ENCODE data around the gene ANKIB1.

The ANKIB1 gene

GRCh38 chr7:92228742-92229141 lies 17.0 kb upstream of the ANKIB1 start:
- no peak for TF ChIP-seq CTCF (IDR thresholded peaks at IDR 0.05; ENCODE audit: extremely low read depth, missing control alignments)
- no peak for DNase-seq (ENCODE audit: low spot score)

GRCh38 chr7:92230547-92230946 lies 15.2 kb upstream of the ANKIB1 start:
- no peak for DNase-seq (ENCODE audit: low spot score)
- TF ChIP-seq CTCF (IDR thresholded peaks at IDR 0.05; ENCODE audit: extremely low read depth, missing control alignments), result no peak

DNA sequence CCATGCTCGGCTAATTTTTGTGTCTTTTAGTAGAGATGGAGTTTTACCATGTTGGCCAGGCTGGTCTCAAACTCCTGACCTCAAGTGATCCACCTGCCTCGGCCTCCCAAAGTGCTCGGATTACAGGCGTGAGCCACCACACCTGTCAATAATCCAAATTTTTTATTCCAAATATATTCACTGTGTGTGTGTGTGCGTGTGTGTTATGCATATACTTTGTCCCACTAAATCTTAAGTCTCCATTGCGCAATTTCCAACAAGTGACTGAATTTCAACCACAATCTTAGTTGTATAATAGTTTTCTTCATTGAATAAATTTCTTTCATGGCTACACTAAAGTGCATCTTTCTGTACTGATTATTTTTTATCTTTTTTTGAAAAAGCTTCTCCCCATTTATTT lies 2.8 kb upstream of the ANKIB1 start:
- DNase-seq (ENCODE audit: low spot score), result no peak
- TF ChIP-seq CTCF (IDR thresholded peaks at IDR 0.05; ENCODE audit: extremely low read depth, missing control alignments), result no peak

DNA sequence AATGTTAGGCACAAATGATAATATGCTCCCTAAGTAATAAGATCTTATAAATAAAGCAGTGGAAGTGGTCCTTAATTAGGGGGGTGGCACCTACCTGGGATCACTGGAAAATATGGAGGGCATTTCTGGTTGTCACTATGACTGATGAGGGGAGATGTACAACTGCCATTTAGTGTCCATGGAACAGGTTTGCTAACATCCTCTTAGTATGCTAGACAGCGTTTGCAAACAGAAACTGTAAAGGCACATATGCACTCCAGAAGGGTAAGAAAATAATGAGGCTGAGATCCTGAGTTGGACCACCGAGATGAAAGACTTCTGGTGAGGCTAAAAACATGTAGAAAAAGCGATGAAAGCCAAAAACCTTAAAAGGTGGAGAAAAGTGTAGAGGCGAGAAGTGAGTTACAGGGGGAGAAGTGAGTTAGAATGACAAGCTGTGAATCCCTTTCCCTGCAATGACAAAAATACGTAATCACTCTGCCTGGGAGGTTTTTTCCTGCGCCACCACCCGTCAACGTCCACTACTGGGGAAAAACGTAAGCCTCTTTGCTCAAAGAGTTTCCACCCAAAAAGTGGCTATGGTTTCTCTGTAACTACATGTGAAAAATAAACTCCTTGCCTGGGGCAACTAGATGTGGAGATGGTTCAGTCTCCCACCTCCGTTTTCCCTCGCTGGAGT lies 827 bp upstream of the ANKIB1 start:
- no peak for DNase-seq (ENCODE audit: low spot score)
- TF ChIP-seq CTCF (IDR thresholded peaks at IDR 0.05; ENCODE audit: extremely low read depth, missing control alignments), result no peak

DNA sequence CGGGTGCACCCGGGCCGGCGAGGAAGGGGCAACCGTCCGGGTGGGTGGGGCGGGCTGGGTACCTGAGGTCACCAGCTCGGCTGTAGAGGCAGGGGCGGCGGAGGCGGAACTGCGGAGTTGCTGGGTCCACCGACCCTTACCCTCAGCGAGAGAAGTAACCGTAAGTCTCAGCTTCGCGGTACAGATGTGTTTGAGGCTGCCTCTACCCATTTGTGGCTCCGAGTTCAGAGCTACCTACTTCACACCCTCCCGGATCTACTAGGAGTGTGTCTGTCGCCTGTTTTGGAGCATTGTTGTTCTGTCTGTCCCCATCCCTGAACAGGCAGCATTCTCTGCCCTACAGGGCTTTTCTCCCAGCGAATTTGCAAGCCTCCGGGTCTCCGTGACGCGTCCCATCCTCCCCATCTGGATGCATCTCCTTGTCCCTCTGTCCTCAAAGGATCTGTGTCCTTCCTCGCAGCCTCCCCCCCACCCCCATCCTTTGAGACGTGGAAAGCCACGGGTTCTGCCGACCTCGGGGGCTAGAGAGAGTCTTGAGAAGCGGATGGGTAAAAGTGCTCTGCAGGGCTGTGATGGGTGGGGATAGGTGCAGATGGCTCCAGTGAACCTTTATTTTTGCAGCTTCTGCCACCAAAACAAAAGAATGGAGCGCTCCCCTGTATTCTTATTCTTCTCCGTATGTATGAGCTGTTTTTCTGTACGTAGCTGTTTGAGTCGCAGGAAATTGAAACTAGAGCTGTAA lies 757 bp downstream of the ANKIB1 start:
- peak; percentile 61 for DNase-seq (ENCODE audit: low spot score)
- TF ChIP-seq CTCF (IDR thresholded peaks at IDR 0.05; ENCODE audit: extremely low read depth, missing control alignments), result no peak

- no peak for TF ChIP-seq CTCF (IDR thresholded peaks at IDR 0.05; ENCODE audit: extremely low read depth, missing control alignments)
- no peak for DNase-seq (ENCODE audit: low spot score)
Measured at GRCh38 chr7:92250603-92251002, 4.8 kb downstream of the ANKIB1 start.

- DNase-seq (ENCODE audit: low spot score), result no peak
- no peak for TF ChIP-seq CTCF (IDR thresholded peaks at IDR 0.05; ENCODE audit: extremely low read depth, missing control alignments)
Measured at GRCh38 chr7:92251181-92251580, 5.4 kb downstream of the ANKIB1 start.
